ENCODE results near the gene ZNF317. TPM values are rescaled to one million over a fixed set of nuclear protein-coding genes. Genes with fewer than 3 reads are reported as not detected.

Gene ZNF317
- total RNA-seq, 1 donor from 2014 or later = 46.8 TPM

GRCh38 chr19:9126900-9127405, 13.2 kb upstream of the ZNF317 start, which contains the start of gene OR7G3:
OR7G3 (minus strand) TSS chr19:9126950; CDS start chr19:9126950, 0 bp downstream.
- no peak for DNase-seq (ENCODE audit: low spot score, unreplicated experiment)
- H3K27me3 Mint-ChIP-seq = no peaks in the 10 kb centered on the region
- no peaks in the 10 kb centered on the region for H3K36me3 Mint-ChIP-seq (ENCODE audit: insufficient read depth)
- H3K4me1 Mint-ChIP-seq (ENCODE audit: low read depth) = no peaks in the 10 kb centered on the region
- H3K9me3 Mint-ChIP-seq (ENCODE audit: low read depth) = peaks cover 18% of the 10 kb centered on the region
- no peak within 1 kb of the TSS for H3K4me3 Mint-ChIP-seq (ENCODE audit: low read depth)
- TF ChIP-seq CTCF (IDR thresholded peaks at IDR 0.05; ENCODE audit: unreplicated experiment) = no peak
- no peak within 1 kb of the TSS for H3K27ac Mint-ChIP-seq

- no peak overlapping the region for H3K4me3 Mint-ChIP-seq (ENCODE audit: low read depth)
- no peaks in the 10 kb centered on the region for H3K27me3 Mint-ChIP-seq
- H3K4me1 Mint-ChIP-seq (ENCODE audit: low read depth) = no peaks in the 10 kb centered on the region
- H3K9me3 Mint-ChIP-seq (ENCODE audit: low read depth) = peaks cover 15% of the 10 kb centered on the region
- no peak for TF ChIP-seq CTCF (IDR thresholded peaks at IDR 0.05; ENCODE audit: unreplicated experiment)
- H3K36me3 Mint-ChIP-seq (ENCODE audit: insufficient read depth) = no peaks in the 10 kb centered on the region
- DNase-seq (ENCODE audit: low spot score, unreplicated experiment) = no peak
- no peak overlapping the region for H3K27ac Mint-ChIP-seq
Observed at GRCh38 chr19:9128171-9128570, 12.0 kb upstream of the ZNF317 start.

- peaks cover 3% of the 10 kb centered on the region for H3K27me3 Mint-ChIP-seq
- H3K4me3 Mint-ChIP-seq (ENCODE audit: low read depth) = no peak overlapping the region
- no peaks in the 10 kb centered on the region for H3K36me3 Mint-ChIP-seq (ENCODE audit: insufficient read depth)
- TF ChIP-seq CTCF (IDR thresholded peaks at IDR 0.05; ENCODE audit: unreplicated experiment) = no peak
- no peaks in the 10 kb centered on the region for H3K4me1 Mint-ChIP-seq (ENCODE audit: low read depth)
- peaks cover 7% of the 10 kb centered on the region for H3K9me3 Mint-ChIP-seq (ENCODE audit: low read depth)
- H3K27ac Mint-ChIP-seq = no peak overlapping the region
- DNase-seq (ENCODE audit: low spot score, unreplicated experiment) = no peak
Observed at GRCh38 chr19:9130965-9131364, 9.2 kb upstream of the ZNF317 start.

GRCh38 chr19:9132422-9132821, 7.8 kb upstream of the ZNF317 start:
- no peaks in the 10 kb centered on the region for H3K4me1 Mint-ChIP-seq (ENCODE audit: low read depth)
- no peak for DNase-seq (ENCODE audit: low spot score, unreplicated experiment)
- H3K27me3 Mint-ChIP-seq = peaks cover 3% of the 10 kb centered on the region
- H3K27ac Mint-ChIP-seq = no peak overlapping the region
- no peaks in the 10 kb centered on the region for H3K36me3 Mint-ChIP-seq (ENCODE audit: insufficient read depth)
- TF ChIP-seq CTCF (IDR thresholded peaks at IDR 0.05; ENCODE audit: unreplicated experiment) = no peak
- no peak overlapping the region for H3K4me3 Mint-ChIP-seq (ENCODE audit: low read depth)
- no peaks in the 10 kb centered on the region for H3K9me3 Mint-ChIP-seq (ENCODE audit: low read depth)

GRCh38 chr19:9139609-9140158, 513 bp upstream of the ZNF317 start:
- Mint-ChIP-seq H3K4me3 (ENCODE audit: low read depth) (peak overlapping the region; percentile 98), H3K27me3 (no peaks in the 10 kb centered on the region), H3K27ac (peak overlapping the region; percentile 100), H3K9me3 (ENCODE audit: low read depth) (peaks cover 10% of the 10 kb centered on the region), H3K36me3 (ENCODE audit: insufficient read depth) (peaks cover 27% of the 10 kb centered on the region), H3K4me1 (ENCODE audit: low read depth) (peaks cover 6% of the 10 kb centered on the region)
- DNase-seq (ENCODE audit: low spot score, unreplicated experiment) = no peak
- TF ChIP-seq CTCF (IDR thresholded peaks at IDR 0.05; ENCODE audit: unreplicated experiment) = no peak

Measured in progenitor cell of endocrine pancreas (in vitro differentiated cells).